ENCODE data around the gene LIN7C. TPM values are rescaled to one million over a fixed set of nuclear protein-coding genes. Genes with fewer than 3 reads are reported as not detected.
A peak's percentile ranks its signal among the peaks of the same experiment; 100 is the strongest.

Gene LIN7C, protein sequence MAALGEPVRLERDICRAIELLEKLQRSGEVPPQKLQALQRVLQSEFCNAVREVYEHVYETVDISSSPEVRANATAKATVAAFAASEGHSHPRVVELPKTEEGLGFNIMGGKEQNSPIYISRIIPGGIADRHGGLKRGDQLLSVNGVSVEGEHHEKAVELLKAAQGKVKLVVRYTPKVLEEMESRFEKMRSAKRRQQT
- polyA plus RNA-seq (ENCODE audit: low read depth in 6 of 6): 10 to 100 TPM; 10.3 to 18.3 (median 14.3) TPM

DNA sequence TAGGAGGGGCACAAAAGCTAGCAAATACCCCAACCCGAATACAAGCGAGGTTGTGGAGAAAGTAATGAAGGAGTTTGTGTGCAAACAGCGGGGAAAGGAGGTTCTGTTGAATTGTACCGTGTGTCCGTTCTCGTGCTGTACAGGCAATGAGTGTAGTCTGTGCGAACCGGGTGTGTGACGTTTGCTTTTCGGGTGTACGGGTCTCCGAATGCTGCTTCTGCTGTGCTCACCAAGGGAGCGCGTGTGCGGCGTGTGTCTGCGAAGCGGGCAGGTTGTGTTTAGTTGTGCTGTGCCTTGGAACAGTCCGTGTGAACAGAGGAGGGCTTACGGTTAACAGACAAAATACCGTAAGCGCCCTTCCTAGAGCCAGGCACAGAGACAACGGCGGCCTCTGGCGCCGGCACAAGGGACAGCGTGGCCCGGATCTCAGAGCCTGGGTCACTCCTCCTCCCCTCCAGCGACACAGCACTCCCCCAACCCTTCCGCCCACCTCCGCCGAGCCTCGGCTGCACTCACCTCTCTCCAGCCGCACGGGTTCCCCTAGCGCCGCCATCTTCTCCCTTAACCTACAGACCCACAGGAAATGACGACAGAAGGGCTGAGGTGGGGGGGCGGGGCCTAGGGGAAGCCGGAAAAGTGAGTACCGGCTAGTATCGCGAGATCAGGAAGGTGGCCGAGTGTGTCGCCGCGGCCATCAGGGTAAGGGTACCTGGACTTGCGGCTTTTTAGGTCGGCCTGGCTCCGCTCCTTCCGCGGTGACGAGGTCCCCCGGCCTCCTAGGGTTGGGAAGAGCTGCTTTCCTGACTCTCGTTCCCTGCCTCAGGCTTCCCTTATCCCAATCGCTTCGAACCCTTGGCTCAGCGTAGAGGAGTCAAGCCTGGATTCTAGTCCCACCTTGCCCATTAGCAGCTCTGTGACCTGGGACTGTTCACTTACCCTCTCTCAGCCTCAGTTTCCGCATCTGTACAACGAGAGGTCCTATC lies at the start of gene LIN7C:
Gene LIN7C, minus strand, starts transcription at position 570 of the 983 bp plus-strand sequence. Its CDS starts 17 bp downstream, at position 553.
- peaks cover 0 to 6% (median 0%) of the 10 kb centered on the region in 7 donors for H3K9me3 Mint-ChIP-seq
- peak; percentile 90 to 92 for ATAC-seq (ENCODE audit: low read depth in 2 of 2)
- H3K27ac Mint-ChIP-seq: peak within 1 kb of the TSS; percentile 95 to 100 (median 98)
- peaks cover 0 to 23% of the 10 kb centered on the region in 2 donors for H3K36me3 Mint-ChIP-seq
- H3K4me1 Mint-ChIP-seq: peaks cover 22 to 46% (median 25%) of the 10 kb centered on the region in 3 donors
- no peaks in the 10 kb centered on the region for H3K27me3 Mint-ChIP-seq
- peak within 1 kb of the TSS; percentile 92 to 100 (median 99) for H3K4me3 Mint-ChIP-seq
- DNase-seq: peak; percentile 89

DNA sequence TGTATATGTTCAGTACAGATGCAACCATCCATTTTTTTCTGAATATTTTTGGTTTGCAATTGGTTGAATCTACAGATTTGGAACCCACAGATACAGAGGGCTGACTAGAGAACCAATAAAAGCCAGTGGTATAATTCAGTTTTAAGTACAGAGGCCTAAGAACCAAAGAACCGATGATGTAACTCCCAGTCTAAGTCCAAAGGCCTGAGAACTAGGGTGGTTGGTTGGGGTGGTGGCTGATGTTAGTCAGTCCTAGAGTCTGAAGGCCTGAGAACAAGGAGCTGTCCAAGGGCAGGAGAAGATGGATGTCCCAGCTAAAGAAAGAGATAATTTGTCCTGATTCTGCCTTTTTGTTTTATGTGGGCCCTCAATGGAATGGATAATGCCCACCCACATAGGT lies 48.7 kb upstream of the LIN7C start:
- no peak for ATAC-seq (ENCODE audit: low read depth in 2 of 2)
- H3K4me1 Mint-ChIP-seq: no peaks in the 10 kb centered on the region
- no peak for DNase-seq
- H3K36me3 Mint-ChIP-seq: peaks cover 0 to 7% of the 10 kb centered on the region in 2 donors
- H3K27ac Mint-ChIP-seq: no peak overlapping the region
- H3K27me3 Mint-ChIP-seq: no peaks in the 10 kb centered on the region
- H3K9me3 Mint-ChIP-seq: no peaks in the 10 kb centered on the region
- no peak overlapping the region for H3K4me3 Mint-ChIP-seq

DNA sequence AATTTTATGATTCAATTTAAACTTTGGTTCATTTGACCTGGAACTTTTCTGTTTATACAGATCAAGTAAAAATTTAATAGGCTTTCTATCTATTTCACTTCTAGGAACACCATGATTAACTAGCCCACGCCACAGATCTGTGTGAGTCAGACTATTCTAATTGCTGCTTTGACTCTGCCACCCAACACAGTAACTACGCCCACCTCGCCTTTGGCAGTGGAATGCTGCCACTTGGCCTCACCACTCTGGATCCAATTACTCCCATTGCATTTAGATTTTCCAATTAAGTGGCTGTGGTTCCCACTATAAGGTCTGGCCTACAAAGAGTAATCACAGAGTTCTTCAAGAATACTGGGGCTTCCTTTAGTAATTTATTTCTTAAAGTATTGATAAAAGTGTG lies 46.6 kb upstream of the LIN7C start:
- peaks cover 0 to 7% of the 10 kb centered on the region in 2 donors for H3K36me3 Mint-ChIP-seq
- ATAC-seq (ENCODE audit: low read depth in 2 of 2) (no peak), DNase-seq (no peak)
- H3K27me3 Mint-ChIP-seq: no peaks in the 10 kb centered on the region
- no peaks in the 10 kb centered on the region for H3K4me1 Mint-ChIP-seq
- H3K4me3 Mint-ChIP-seq: peak overlapping the region in 1 of 8 donors; percentile 11
- H3K9me3 Mint-ChIP-seq: no peaks in the 10 kb centered on the region
- H3K27ac Mint-ChIP-seq: no peak overlapping the region

- Mint-ChIP-seq H3K9me3 (no peaks in the 10 kb centered on the region), H3K27ac (no peak overlapping the region), H3K4me3 (no peak overlapping the region), H3K36me3 (peaks cover 0 to 7% of the 10 kb centered on the region in 2 donors), H3K27me3 (no peaks in the 10 kb centered on the region), H3K4me1 (no peaks in the 10 kb centered on the region)
- ATAC-seq (ENCODE audit: low read depth in 2 of 2): no peak
- DNase-seq: no peak
These were observed 45.8 kb upstream of the LIN7C start for GRCh38 chr11:27552341-27552740.

DNA sequence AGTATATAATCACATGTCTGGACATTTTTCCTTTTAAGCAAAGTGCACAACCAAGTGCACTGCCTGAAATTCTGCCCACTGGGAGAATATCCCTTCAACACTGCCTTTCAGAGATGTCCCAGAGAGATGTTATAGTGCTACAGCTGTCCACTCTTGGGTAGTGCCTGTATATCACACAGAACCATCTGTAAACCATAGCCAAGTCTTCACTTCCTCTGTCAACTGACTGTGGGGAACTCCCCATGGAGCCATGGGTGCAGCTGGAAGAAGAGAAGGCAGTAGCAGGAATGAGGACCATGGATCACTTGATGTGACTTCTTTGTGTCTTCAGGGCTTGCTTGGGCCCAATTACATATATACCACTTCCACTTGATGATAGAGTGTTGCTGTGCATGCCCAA lies 44.6 kb upstream of the LIN7C start:
- DNase-seq (no peak), ATAC-seq (ENCODE audit: low read depth in 2 of 2) (no peak)
- H3K4me1 Mint-ChIP-seq: no peaks in the 10 kb centered on the region
- H3K27me3 Mint-ChIP-seq: no peaks in the 10 kb centered on the region
- peaks cover 0 to 7% of the 10 kb centered on the region in 2 donors for H3K36me3 Mint-ChIP-seq
- no peak overlapping the region for H3K4me3 Mint-ChIP-seq
- H3K27ac Mint-ChIP-seq: no peak overlapping the region
- H3K9me3 Mint-ChIP-seq: no peaks in the 10 kb centered on the region

DNA sequence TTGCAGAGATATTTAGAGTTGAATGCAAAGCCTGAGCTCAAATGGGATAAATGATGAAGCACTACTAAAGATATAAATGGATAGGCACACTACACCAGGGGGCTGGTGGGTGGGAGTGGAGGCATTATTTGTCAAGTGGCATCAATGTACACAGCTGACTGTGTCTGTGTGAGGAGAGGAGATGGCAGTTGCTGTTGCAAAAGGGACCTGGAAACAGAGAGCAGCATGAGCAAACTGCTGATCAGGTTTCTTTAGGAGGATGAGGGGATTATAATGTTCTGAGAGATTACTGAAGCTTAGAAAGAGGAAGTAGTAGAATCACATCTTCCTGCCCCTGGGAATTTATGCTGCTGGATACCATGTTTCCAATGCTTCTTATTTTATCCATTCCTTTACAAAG lies 39.4 kb upstream of the LIN7C start:
- no peak for ATAC-seq (ENCODE audit: low read depth in 2 of 2)
- H3K4me1 Mint-ChIP-seq: no peaks in the 10 kb centered on the region
- H3K9me3 Mint-ChIP-seq: peaks cover 0 to 1% (median 0%) of the 10 kb centered on the region in 7 donors
- no peak overlapping the region for H3K4me3 Mint-ChIP-seq
- H3K27me3 Mint-ChIP-seq: no peaks in the 10 kb centered on the region
- DNase-seq: no peak
- H3K36me3 Mint-ChIP-seq: peaks cover 6 to 13% of the 10 kb centered on the region in 2 donors
- no peak overlapping the region for H3K27ac Mint-ChIP-seq

GRCh38 chr11:27545035-27545434 lies 38.5 kb upstream of the LIN7C start:
- H3K27ac Mint-ChIP-seq: no peak overlapping the region
- H3K4me1 Mint-ChIP-seq: no peaks in the 10 kb centered on the region
- H3K9me3 Mint-ChIP-seq: peaks cover 0 to 1% (median 0%) of the 10 kb centered on the region in 7 donors
- H3K27me3 Mint-ChIP-seq: no peaks in the 10 kb centered on the region
- H3K36me3 Mint-ChIP-seq: peaks cover 6 to 13% of the 10 kb centered on the region in 2 donors
- ATAC-seq (ENCODE audit: low read depth in 2 of 2) (no peak), DNase-seq (no peak)
- H3K4me3 Mint-ChIP-seq: no peak overlapping the region

DNA sequence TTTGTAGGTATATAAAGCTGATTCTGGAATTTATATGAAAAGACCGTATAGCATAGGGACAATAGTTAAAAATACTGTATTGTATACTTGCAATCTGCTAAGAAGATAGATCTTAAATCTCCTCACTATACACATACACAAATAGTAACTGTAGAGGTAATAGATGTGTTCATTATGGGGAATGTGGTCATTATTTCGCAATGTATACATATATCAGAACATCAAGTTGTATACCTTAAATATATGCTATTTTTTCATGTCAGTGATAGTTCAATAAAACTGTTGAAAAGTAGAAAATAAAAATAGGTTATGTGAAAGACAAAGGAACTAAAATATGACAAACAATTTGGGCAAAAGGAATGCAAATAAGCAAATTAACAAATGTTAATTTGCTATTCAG lies 35.2 kb upstream of the LIN7C start:
- H3K9me3 Mint-ChIP-seq: peaks cover 0 to 2% (median 0%) of the 10 kb centered on the region in 7 donors
- no peak overlapping the region for H3K4me3 Mint-ChIP-seq
- no peak for DNase-seq
- no peak overlapping the region for H3K27ac Mint-ChIP-seq
- peaks cover 6 to 13% of the 10 kb centered on the region in 2 donors for H3K36me3 Mint-ChIP-seq
- no peak for ATAC-seq (ENCODE audit: low read depth in 2 of 2)
- peaks cover 0 to under 1% (median 0%) of the 10 kb centered on the region in 3 donors for H3K27me3 Mint-ChIP-seq
- no peaks in the 10 kb centered on the region for H3K4me1 Mint-ChIP-seq

- Mint-ChIP-seq H3K27ac (no peak overlapping the region), H3K36me3 (peaks cover 6 to 13% of the 10 kb centered on the region in 2 donors), H3K4me3 (no peak overlapping the region), H3K27me3 (peaks cover 0 to 14% (median 0%) of the 10 kb centered on the region in 3 donors), H3K4me1 (no peaks in the 10 kb centered on the region), H3K9me3 (peaks cover 0 to 2% (median 0%) of the 10 kb centered on the region in 7 donors)
- ATAC-seq (ENCODE audit: low read depth in 2 of 2) (no peak), DNase-seq (no peak)
These were observed 33.5 kb upstream of the LIN7C start for GRCh38 chr11:27540051-27540450.

DNA sequence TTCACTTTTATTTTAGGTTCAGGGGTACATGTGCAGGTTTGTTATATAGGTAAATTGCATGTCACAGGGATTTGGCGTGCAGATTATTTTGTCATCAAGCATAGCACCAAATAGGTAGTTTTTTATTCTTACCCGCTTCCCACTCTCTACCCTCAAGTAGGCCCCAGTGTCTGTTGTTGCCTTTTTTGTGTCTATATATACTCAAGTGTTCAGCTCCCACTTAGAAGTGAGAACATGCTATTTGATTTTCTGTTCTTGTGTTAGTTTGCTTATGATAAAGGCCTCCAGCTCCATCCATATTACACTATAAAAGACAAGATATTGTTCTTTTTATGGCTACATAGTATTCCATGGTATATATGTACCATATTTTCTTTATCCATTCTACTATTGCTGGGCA lies 28.5 kb upstream of the LIN7C start:
- DNase-seq (no peak), ATAC-seq (ENCODE audit: low read depth in 2 of 2) (no peak)
- Mint-ChIP-seq H3K36me3 (no peaks in the 10 kb centered on the region), H3K4me3 (no peak overlapping the region), H3K27ac (no peak overlapping the region), H3K4me1 (peaks cover 0 to 8% (median 0%) of the 10 kb centered on the region in 3 donors), H3K9me3 (peaks cover 0 to 2% (median 0%) of the 10 kb centered on the region in 7 donors), H3K27me3 (peaks cover 0 to 18% (median 0%) of the 10 kb centered on the region in 3 donors)

DNA sequence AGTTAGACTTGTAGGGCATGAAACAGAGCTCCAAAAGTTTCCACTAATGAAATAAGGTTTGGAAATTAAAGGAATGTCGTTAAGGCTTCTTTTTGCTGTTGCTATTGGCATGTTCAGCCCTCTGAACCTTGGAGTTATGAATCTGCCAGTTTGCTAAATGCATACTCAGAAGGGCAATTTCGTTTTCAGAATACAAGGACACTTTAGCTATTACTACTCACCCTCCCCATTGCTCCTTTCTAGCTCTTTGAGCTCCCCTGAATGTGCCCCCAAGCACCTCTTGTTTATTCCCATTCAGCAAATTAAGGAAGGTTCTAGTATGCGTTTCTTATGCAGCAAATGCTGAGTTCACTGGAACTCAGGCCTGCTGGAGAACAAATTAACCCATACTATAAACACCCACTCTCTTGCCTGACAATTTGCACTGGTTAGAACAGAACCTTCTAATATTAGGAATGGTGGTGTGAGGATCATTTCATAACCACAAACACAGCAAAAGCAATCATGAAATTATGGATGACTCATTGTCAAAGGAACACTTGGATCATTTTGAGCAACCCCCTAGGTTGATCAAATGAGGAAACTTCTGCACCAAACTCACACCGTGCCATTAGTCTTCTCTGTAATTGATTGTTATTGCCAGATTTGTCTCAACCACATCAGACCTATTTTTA lies 26.2 kb upstream of the LIN7C start:
- peaks cover 0 to 2% (median 0%) of the 10 kb centered on the region in 7 donors for H3K9me3 Mint-ChIP-seq
- DNase-seq (no peak), ATAC-seq (ENCODE audit: low read depth in 2 of 2) (no peak)
- no peak overlapping the region for H3K4me3 Mint-ChIP-seq
- no peaks in the 10 kb centered on the region for H3K36me3 Mint-ChIP-seq
- H3K27me3 Mint-ChIP-seq: peaks cover 0 to 18% (median 0%) of the 10 kb centered on the region in 3 donors
- no peak overlapping the region for H3K27ac Mint-ChIP-seq
- peaks cover 0 to 8% (median 0%) of the 10 kb centered on the region in 3 donors for H3K4me1 Mint-ChIP-seq

- DNase-seq: no peak
- H3K27me3 Mint-ChIP-seq: peaks cover 0 to 8% (median 5%) of the 10 kb centered on the region in 3 donors
- H3K27ac Mint-ChIP-seq: no peak overlapping the region
- H3K36me3 Mint-ChIP-seq: no peaks in the 10 kb centered on the region
- H3K4me1 Mint-ChIP-seq: no peaks in the 10 kb centered on the region
- no peak for ATAC-seq (ENCODE audit: low read depth in 2 of 2)
- peaks cover 0 to 3% (median 0%) of the 10 kb centered on the region in 7 donors for H3K9me3 Mint-ChIP-seq
- H3K4me3 Mint-ChIP-seq: no peak overlapping the region
These were observed 22.1 kb upstream of the LIN7C start for GRCh38 chr11:27528712-27529111.

DNA sequence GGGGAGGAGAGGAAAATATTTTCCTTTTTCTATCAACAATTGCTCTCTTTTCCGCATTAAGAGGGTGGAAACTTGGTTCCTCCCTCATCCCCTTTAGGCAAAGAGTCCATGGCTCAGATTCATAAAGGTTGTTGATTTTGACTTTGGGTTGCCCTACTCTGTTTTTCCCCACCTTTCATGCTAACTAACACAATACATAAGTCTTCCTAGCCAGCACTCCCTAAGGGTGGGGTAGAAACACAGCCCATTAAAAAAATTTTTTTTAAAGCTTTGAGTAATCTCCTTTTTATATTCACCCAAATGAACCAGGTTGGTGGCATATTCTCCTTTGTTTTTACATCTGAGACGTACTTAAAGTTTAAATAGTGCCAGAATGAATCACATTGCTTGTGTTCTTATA lies 20.0 kb upstream of the LIN7C start:
- Mint-ChIP-seq H3K27ac (no peak overlapping the region), H3K27me3 (peaks cover 0 to 8% (median 5%) of the 10 kb centered on the region in 3 donors), H3K9me3 (peaks cover 0 to 3% (median 0%) of the 10 kb centered on the region in 7 donors), H3K4me1 (no peaks in the 10 kb centered on the region), H3K36me3 (no peaks in the 10 kb centered on the region), H3K4me3 (no peak overlapping the region)
- ATAC-seq (ENCODE audit: low read depth in 2 of 2) (no peak), DNase-seq (no peak)

All from naive B cell (primary cell).